K562 (cell line): Measurements from ENCODE around the gene ZNF280C. TPM values are rescaled to one million over a fixed set of nuclear protein-coding genes. Genes with fewer than 3 reads are reported as not detected.

Source experiments
- ARID1B ChIP-seq: fragments of 450-650 bp; IDR thresholded peaks from 2 replicates; pipeline ENCODE4 v1.6.1; 2016; ENCODE audit warnings: antibody characterized with exemption, mild to moderate bottlenecking, inconsistent platforms
- BRD9 ChIP-seq: fragments of 450-650 bp; IDR thresholded peaks from 2 replicates; pipeline ENCODE4 v1.6.1; 2018; ENCODE audit warnings: low read depth; ENCODE audit not compliant: partially characterized antibody
- HNRNPL ChIP-seq: fragments of 200-400 bp; formaldehyde crosslinking; IDR thresholded peaks from 2 replicates; pipeline ENCODE4 v1.6.1; 2017; ENCODE audit warnings: low read depth, mild to moderate bottlenecking, low read length
- MEIS2 ChIP-seq: fragments of 450-650 bp; IDR thresholded peaks from 2 replicates; pipeline ENCODE4 v1.6.1; 2014; ENCODE audit warnings: mild to moderate bottlenecking; ENCODE audit not compliant: partially characterized antibody
- NFXL1 ChIP-seq: fragments of 450-650 bp; formaldehyde crosslinking; IDR thresholded peaks from 2 replicates; pipeline ENCODE4 v1.4.0; 2021; ENCODE audit warnings: mild to moderate bottlenecking
- STAG1 ChIP-seq: sonication (generic); formaldehyde crosslinking; IDR thresholded peaks from 2 replicates; pipeline ENCODE4 v1.5.0; 2020; ENCODE audit warnings: missing genetic modification reagents, borderline replicate concordance
- TCF7L2 ChIP-seq: fragments of 150-350 bp; IDR thresholded peaks from 2 replicates; pipeline ENCODE4 v1.6.1; 2016; ENCODE audit warnings: low read depth, mild to moderate bottlenecking, low read length, moderate library complexity
- TEAD1 ChIP-seq, 2 experiments: fragments of 450-650 bp in 1 of 2; sonication (generic) in 1 of 2; formaldehyde crosslinking; IDR thresholded peaks; 2 replicates each; pipeline versions ENCODE4 v1.4.0 to v1.8.0; 2020 to 2022; ENCODE audit warnings: mild to moderate bottlenecking in 2 of 2, missing genetic modification reagents in 1 of 2
- polyA plus RNA-seq, 8 experiments: library from polyadenylated mRNA; depleted of rRNA in 4 of 8; stranded (reverse) in 5 of 8; unstranded in 3 of 8; fragments of >200 nt; fragmentation: Nextera tagmentation in 2 of 8; fragmentation: Illumina TruSeq in 1 of 8; extraction: Ambion mirVana in 2 of 8; extraction: Trizol in 1 of 8; gene quantifications; 2 replicates each; pipeline versions ENCODE4 v1.2.1 to v1.2.3, GENCODE V29; 2011 to 2014; ENCODE audit warnings: inconsistent platforms in 1 of 8, missing spikeins in 1 of 8
- total RNA-seq, 7 experiments: library from RNA; depleted of rRNA in 6 of 7; stranded (reverse); fragments of >200 nt in 6 of 7; fragmentation: Illumina TruSeq in 2 of 7; extraction: Trizol in 2 of 7; gene quantifications; 2 replicates each; pipeline versions ENCODE4 v1.2.1 to v1.2.3, GENCODE V29; 2011 to 2021; ENCODE audit warnings: low replicate concordance in 1 of 7
- TF ChIP-seq, protein P1 (sequence below): IDR thresholded peaks from 3 replicates; pipeline ENCODE4 v1.6.1; 2011; ENCODE audit warnings: borderline replicate concordance, mild to moderate bottlenecking, moderate library complexity; ENCODE audit not compliant: insufficient read length; ENCODE audit errors: extremely low read depth
- TF ChIP-seq, protein P2 (sequence below): fragments of 250-450 bp; sonication (Bioruptor Pico); IDR thresholded peaks from 2 replicates; pipeline ENCODE4 v1.4.0; 2020; ENCODE audit warnings: mild to moderate bottlenecking
- TF ChIP-seq, protein P3 (sequence below): fragments of 450-650 bp; IDR thresholded peaks from 2 replicates; pipeline ENCODE4 v1.7.0; 2016; ENCODE audit warnings: borderline replicate concordance
- TF ChIP-seq, protein P4 (sequence below): fragments of 250-450 bp; sonication (Bioruptor Pico); IDR thresholded peaks from 2 replicates; pipeline ENCODE4 v1.5.0; 2020; ENCODE audit warnings: mild to moderate bottlenecking
- TF ChIP-seq, protein P5 (sequence below): sonication (generic); formaldehyde crosslinking; IDR thresholded peaks from 2 replicates; pipeline ENCODE4 v1.8.0; 2022; ENCODE audit warnings: missing genetic modification reagents, mild to moderate bottlenecking, moderate library complexity, borderline replicate concordance
- TF ChIP-seq, protein P6 (sequence below), 2 experiments: fragments of 450-650 bp in 1 of 2; sonication (generic) in 1 of 2; formaldehyde crosslinking in 1 of 2; IDR thresholded peaks in 1 of 2; conservative IDR thresholded peaks in 1 of 2; 2 replicates each; pipeline versions ENCODE4 v1.6.1 to v1.8.1; 2016 to 2023; ENCODE audit warnings: mild to moderate bottlenecking in 2 of 2, moderate library complexity in 2 of 2, inconsistent platforms in 1 of 2, missing genetic modification reagents in 1 of 2

ZNF280C gene
- total and polyA plus RNA-seq, 9 of the 15 experiments (the other 6 are each of a cell fraction or from before 2014, with no cell fraction given) = 1.6 to 8.3 (median 4.4) TPM

DNA sequence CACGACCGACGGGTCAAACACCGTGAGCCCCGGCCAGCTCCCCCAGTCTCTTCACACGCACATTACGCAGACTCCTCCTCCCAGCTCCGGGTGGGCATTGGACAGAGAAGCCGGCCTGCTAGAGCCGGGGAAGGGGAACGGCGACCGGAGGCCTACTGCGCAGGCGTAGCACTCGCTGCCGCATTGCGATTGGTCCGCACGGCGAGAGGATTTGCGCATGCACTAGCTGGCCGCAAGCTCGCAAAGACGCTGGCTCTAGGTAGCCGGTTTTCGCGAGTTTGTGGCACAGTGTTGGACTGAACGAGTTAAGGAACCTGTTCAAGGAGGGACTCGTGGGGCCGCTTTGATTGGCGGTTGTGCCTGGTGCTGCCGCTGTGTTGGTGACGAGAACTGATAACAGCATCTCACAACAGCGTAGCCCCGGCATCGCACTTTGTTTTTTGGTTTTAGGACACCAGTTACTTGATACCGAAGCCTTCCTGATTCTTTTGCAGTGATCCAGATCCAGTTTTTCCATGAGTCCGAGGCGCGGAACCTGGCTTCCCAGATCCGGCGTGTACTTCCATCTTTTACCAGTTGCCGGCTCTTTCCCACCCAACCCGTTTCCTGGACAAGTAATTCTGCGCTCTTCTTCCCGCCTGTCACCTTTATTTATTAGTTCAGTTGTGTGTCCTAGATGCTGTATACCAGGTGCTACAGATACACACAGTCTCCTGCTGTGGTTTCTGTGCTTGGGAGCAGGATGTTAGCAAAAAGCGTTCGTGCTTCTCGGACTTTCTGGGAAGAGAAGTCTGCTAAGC is 102.8 kb downstream of the ZNF280C start, which contains the start of gene AIFM1 (continued):
- TF ChIP-seq, protein P1, sequence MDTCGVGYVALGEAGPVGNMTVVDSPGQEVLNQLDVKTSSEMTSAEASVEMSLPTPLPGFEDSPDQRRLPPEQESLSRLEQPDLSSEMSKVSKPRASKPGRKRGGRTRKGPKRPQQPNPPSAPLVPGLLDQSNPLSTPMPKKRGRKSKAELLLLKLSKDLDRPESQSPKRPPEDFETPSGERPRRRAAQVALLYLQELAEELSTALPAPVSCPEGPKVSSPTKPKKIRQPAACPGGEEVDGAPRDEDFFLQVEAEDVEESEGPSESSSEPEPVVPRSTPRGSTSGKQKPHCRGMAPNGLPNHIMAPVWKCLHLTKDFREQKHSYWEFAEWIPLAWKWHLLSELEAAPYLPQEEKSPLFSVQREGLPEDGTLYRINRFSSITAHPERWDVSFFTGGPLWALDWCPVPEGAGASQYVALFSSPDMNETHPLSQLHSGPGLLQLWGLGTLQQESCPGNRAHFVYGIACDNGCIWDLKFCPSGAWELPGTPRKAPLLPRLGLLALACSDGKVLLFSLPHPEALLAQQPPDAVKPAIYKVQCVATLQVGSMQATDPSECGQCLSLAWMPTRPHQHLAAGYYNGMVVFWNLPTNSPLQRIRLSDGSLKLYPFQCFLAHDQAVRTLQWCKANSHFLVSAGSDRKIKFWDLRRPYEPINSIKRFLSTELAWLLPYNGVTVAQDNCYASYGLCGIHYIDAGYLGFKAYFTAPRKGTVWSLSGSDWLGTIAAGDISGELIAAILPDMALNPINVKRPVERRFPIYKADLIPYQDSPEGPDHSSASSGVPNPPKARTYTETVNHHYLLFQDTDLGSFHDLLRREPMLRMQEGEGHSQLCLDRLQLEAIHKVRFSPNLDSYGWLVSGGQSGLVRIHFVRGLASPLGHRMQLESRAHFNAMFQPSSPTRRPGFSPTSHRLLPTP = no peak
- TF ChIP-seq MEIS2 (peak; percentile 94), ARID1B (peak; percentile 51), TEAD1 (CRISPR knock-in tag; IDR thresholded peaks at IDR 0.05) (0 out of 4 replicates have a peak, but pooled peaks of 1 of the 2 experiments have one; percentile 49), STAG1 (CRISPR knock-in tag) (no peak), TCF7L2 (no peak), NFXL1 (CRISPR knock-in tag) (no peak), BRD9 (peak; percentile 68), HNRNPL (no peak)
- TF ChIP-seq, protein P2, sequence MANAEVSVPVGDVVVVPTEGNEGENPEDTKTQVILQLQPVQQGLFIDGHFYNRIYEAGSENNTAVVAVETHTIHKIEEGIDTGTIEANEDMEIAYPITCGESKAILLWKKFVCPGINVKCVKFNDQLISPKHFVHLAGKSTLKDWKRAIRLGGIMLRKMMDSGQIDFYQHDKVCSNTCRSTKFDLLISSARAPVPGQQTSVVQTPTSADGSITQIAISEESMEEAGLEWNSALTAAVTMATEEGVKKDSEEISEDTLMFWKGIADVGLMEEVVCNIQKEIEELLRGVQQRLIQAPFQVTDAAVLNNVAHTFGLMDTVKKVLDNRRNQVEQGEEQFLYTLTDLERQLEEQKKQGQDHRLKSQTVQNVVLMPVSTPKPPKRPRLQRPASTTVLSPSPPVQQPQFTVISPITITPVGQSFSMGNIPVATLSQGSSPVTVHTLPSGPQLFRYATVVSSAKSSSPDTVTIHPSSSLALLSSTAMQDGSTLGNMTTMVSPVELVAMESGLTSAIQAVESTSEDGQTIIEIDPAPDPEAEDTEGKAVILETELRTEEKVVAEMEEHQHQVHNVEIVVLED (CRISPR knock-in tag) = no peak
- TF ChIP-seq, protein P3, sequence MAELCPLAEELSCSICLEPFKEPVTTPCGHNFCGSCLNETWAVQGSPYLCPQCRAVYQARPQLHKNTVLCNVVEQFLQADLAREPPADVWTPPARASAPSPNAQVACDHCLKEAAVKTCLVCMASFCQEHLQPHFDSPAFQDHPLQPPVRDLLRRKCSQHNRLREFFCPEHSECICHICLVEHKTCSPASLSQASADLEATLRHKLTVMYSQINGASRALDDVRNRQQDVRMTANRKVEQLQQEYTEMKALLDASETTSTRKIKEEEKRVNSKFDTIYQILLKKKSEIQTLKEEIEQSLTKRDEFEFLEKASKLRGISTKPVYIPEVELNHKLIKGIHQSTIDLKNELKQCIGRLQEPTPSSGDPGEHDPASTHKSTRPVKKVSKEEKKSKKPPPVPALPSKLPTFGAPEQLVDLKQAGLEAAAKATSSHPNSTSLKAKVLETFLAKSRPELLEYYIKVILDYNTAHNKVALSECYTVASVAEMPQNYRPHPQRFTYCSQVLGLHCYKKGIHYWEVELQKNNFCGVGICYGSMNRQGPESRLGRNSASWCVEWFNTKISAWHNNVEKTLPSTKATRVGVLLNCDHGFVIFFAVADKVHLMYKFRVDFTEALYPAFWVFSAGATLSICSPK = no peak
- TF ChIP-seq, protein P4, sequence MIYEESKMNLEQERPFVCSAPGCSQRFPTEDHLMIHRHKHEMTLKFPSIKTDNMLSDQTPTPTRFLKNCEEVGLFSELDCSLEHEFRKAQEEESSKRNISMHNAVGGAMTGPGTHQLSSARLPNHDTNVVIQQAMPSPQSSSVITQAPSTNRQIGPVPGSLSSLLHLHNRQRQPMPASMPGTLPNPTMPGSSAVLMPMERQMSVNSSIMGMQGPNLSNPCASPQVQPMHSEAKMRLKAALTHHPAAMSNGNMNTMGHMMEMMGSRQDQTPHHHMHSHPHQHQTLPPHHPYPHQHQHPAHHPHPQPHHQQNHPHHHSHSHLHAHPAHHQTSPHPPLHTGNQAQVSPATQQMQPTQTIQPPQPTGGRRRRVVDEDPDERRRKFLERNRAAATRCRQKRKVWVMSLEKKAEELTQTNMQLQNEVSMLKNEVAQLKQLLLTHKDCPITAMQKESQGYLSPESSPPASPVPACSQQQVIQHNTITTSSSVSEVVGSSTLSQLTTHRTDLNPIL (CRISPR knock-in tag) = no peak
- TF ChIP-seq, protein P5, sequence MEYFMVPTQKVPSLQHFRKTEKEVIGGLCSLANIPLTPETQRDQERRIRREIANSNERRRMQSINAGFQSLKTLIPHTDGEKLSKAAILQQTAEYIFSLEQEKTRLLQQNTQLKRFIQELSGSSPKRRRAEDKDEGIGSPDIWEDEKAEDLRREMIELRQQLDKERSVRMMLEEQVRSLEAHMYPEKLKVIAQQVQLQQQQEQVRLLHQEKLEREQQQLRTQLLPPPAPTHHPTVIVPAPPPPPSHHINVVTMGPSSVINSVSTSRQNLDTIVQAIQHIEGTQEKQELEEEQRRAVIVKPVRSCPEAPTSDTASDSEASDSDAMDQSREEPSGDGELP (CRISPR knock-in tag) = peak; percentile 46; the same call in 1 of the 2 replicates
- TF ChIP-seq, protein P6, sequence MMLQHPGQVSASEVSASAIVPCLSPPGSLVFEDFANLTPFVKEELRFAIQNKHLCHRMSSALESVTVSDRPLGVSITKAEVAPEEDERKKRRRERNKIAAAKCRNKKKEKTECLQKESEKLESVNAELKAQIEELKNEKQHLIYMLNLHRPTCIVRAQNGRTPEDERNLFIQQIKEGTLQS (IDR thresholded peaks at IDR 0.05) = no peak
- TF ChIP-seq, protein P6 (CRISPR knock-in tag; conservative IDR thresholded peaks at IDR 0.05) = peak; percentile 73; the same call in 1 of the 2 replicates
